Esophagus muscularis mucosa (tissue), 4 donors: ENCODE results near the gene MYL12B. TPM values are rescaled to one million over a fixed set of nuclear protein-coding genes. Genes with fewer than 3 reads are reported as not detected.

ENCODE experiments used
- DNase-seq: peaks from one replicate; pipeline ENCODE4 v3.0.0-alpha.2; 2017; ENCODE audit errors: extremely low spot score
- H3K27ac ChIP-seq, 4 donors: fragments of 200-600 bp; sonication (generic); replicated peaks in 1 of 4; 1 replicate in 3 of 4; 2 replicates in 1 of 4; pipeline ENCODE4 v1.5.1; 2016 to 2019; ENCODE audit warnings: mild to moderate bottlenecking in 1 of 4
- H3K27me3 ChIP-seq, 4 donors: fragments of 200-600 bp; sonication (generic); one replicate each; pipeline versions ENCODE4 v1.5.1 to v1.6.0; 2016 to 2019
- H3K36me3 ChIP-seq, 4 donors: fragments of 200-600 bp; sonication (generic); one replicate each; pipeline ENCODE4 v1.5.1; 2016 to 2019
- H3K4me1 ChIP-seq, 4 donors: fragments of 200-600 bp; sonication (generic); one replicate each; pipeline ENCODE4 v1.5.1; 2016 to 2019
- H3K4me3 ChIP-seq, 4 donors: fragments of 200-600 bp; sonication (generic); 1 replicate in 2 of 4; 2 replicates in 2 of 4; pipeline ENCODE4 v1.5.1; 2016 to 2019; ENCODE audit warnings: mild to moderate bottlenecking in 4 of 4, moderate library complexity in 1 of 4
- H3K9me3 ChIP-seq, 4 donors: fragments of 200-600 bp; sonication (generic); 1 replicate in 3 of 4; 2 replicates in 1 of 4; pipeline ENCODE4 v1.5.1; 2016 to 2019
- CTCF ChIP-seq, 3 experiments: fragments of 200-600 bp in 2 of 3; fragments of 450-650 bp in 1 of 3; sonication (generic) in 2 of 3; IDR thresholded peaks; one replicate each; pipeline ENCODE4 v1.5.1; 2017 to 2019; ENCODE audit warnings: antibody characterized with exemption in 3 of 3, mild to moderate bottlenecking in 2 of 3, moderate library complexity in 1 of 3
- EP300 ChIP-seq: sonication (generic); formaldehyde crosslinking; IDR thresholded peaks from one replicate; pipeline ENCODE4 v1.6.1; 2017; ENCODE audit warnings: antibody characterized with exemption
- POLR2A ChIP-seq: fragments of 450-650 bp; IDR thresholded peaks from one replicate; pipeline ENCODE4 v1.6.1; 2017; ENCODE audit warnings: antibody characterized with exemption, moderate library complexity, mild to moderate bottlenecking, low read depth
- POLR2AphosphoS5 ChIP-seq, 2 donors: sonication (generic); formaldehyde crosslinking; IDR thresholded peaks; one replicate each; pipeline ENCODE4 v1.6.1; 2017; ENCODE audit warnings: antibody characterized with exemption in 2 of 2
- WGBS: methylation state at CpG from one replicate; pipeline ENCODE4 v1.1.5; 2018; 5-methylcytosine and 5-hydroxymethylcytosine counted together
- intact Hi-C: fragments of 100-400 bp; cut with DNase I; formaldehyde crosslinking; loops from one replicate; pipeline ENCODE4 v1.15.1; 2023
- total RNA-seq, 4 donors: library from RNA; depleted of rRNA; stranded (reverse); fragments of >200 nt; gene quantifications; one replicate each; pipeline versions ENCODE4 v1.1.0 to v1.2.1, GENCODE V29; 2016

The MYL12B gene
- total RNA-seq, 4 donors from 2014 or later, result 211 to 279 (median 244) TPM

GRCh38 chr18:3252843-3253242 lies 9.1 kb upstream of the MYL12B start:
- H3K27me3 ChIP-seq, result no peaks in the 10 kb centered on the region
- DNase-seq, result no peak
- H3K27ac ChIP-seq, result peak overlapping the region; percentile 99 to 100 (median 99)
- H3K4me1 ChIP-seq, result peaks cover 32 to 87% (median 83%) of the 10 kb centered on the region in 4 donors
- TF ChIP-seq POLR2A (no peak), EP300 (no peak), CTCF (IDR thresholded peaks at IDR 0.05) (no peak), POLR2AphosphoS5 (IDR thresholded peaks at IDR 0.05) (no peak)
- no peaks in the 10 kb centered on the region for H3K9me3 ChIP-seq
- WGBS, result 95% methylated on average over 1 of the region's 1 CpG
- peaks cover 34 to 62% (median 46%) of the 10 kb centered on the region in 4 donors for H3K36me3 ChIP-seq
- H3K4me3 ChIP-seq, result peak overlapping the region in 1 of 4 donors; percentile 12
- intact Hi-C loops, result no loop called here

- WGBS, result 85% methylated on average over 4 of the region's 4 CpGs
- Histone ChIP-seq H3K4me3 (no peak overlapping the region), H3K27ac (peak overlapping the region in 2 of 4 donors; percentile 13 to 99), H3K4me1 (peaks cover 28 to 81% (median 79%) of the 10 kb centered on the region in 4 donors), H3K36me3 (peaks cover 38 to 69% (median 57%) of the 10 kb centered on the region in 4 donors), H3K27me3 (no peaks in the 10 kb centered on the region), H3K9me3 (no peaks in the 10 kb centered on the region)
- no peak for TF ChIP-seq EP300
- no peak for TF ChIP-seq POLR2A
- no peak for TF ChIP-seq POLR2AphosphoS5 (IDR thresholded peaks at IDR 0.05)
- no peak for TF ChIP-seq CTCF (IDR thresholded peaks at IDR 0.05)
- intact Hi-C loops, result no loop called here
- DNase-seq, result no peak
Measured at GRCh38 chr18:3254725-3255124, 7.2 kb upstream of the MYL12B start.

- TF ChIP-seq CTCF (IDR thresholded peaks at IDR 0.05), result no peak
- TF ChIP-seq EP300, result no peak
- TF ChIP-seq POLR2AphosphoS5 (IDR thresholded peaks at IDR 0.05), result no peak
- TF ChIP-seq POLR2A, result no peak
- peak overlapping the region; percentile 2 to 80 (median 80) for H3K27ac ChIP-seq
- 61% methylated on average over 5 of the region's 5 CpGs for WGBS
- H3K4me1 ChIP-seq, result peaks cover 36 to 80% (median 78%) of the 10 kb centered on the region in 4 donors
- H3K27me3 ChIP-seq, result no peaks in the 10 kb centered on the region
- no peak for DNase-seq
- H3K9me3 ChIP-seq, result no peaks in the 10 kb centered on the region
- H3K36me3 ChIP-seq, result peaks cover 38 to 64% (median 56%) of the 10 kb centered on the region in 4 donors
- H3K4me3 ChIP-seq, result no peak overlapping the region
- intact Hi-C loops, result no loop called here
Measured at GRCh38 chr18:3255611-3256165, 6.2 kb upstream of the MYL12B start.

GRCh38 chr18:3256693-3257626 lies 5.0 kb upstream of the MYL12B start:
- Histone ChIP-seq H3K36me3 (peaks cover 38 to 64% (median 56%) of the 10 kb centered on the region in 4 donors), H3K9me3 (no peaks in the 10 kb centered on the region), H3K27ac (peak overlapping the region; percentile 79 to 80 (median 80)), H3K27me3 (no peaks in the 10 kb centered on the region), H3K4me1 (peaks cover 34 to 72% (median 70%) of the 10 kb centered on the region in 4 donors), H3K4me3 (peak overlapping the region in 1 of 4 donors; percentile 12)
- intact Hi-C loops, result no loop called here
- TF ChIP-seq EP300 (no peak), POLR2AphosphoS5 (IDR thresholded peaks at IDR 0.05) (peak in 1 of 2 donors; percentile 30), CTCF (IDR thresholded peaks at IDR 0.05) (no peak), POLR2A (no peak)
- DNase-seq, result no peak
- 21% methylated on average over 5 of the region's 5 CpGs for WGBS
